ENCODE measurements around the gene FUCA2.

GRCh38 chr6:143482593-143482992 is 28.9 kb downstream of the FUCA2 start:
- TF ChIP-seq CEBPB (IDR thresholded peaks at IDR 0.05; ENCODE audit: low read depth, low read length): no peak
- TF ChIP-seq SP2 (IDR thresholded peaks at IDR 0.05; ENCODE audit: low read length): no peak
- no peak for TF ChIP-seq RFX5 (IDR thresholded peaks at IDR 0.05; ENCODE audit: borderline replicate concordance, low read depth, low read length)
- no peak for TF ChIP-seq POLR2A (IDR thresholded peaks at IDR 0.05; ENCODE audit: control extremely low read depth in 1 of 2, low read depth in 2 of 2, low read length in 2 of 2)
- no peak for TF ChIP-seq MAX (IDR thresholded peaks at IDR 0.05)
- no peak for TF ChIP-seq JUND (IDR thresholded peaks at IDR 0.05; ENCODE audit: low read length)
- no peak for TF ChIP-seq CTCF (IDR thresholded peaks at IDR 0.05; ENCODE audit: control extremely low read depth in 1 of 3, insufficient read depth in 1 of 3, low read depth in 1 of 3, low read length in 3 of 3)
- TF ChIP-seq ASH2L (IDR thresholded peaks at IDR 0.05; ENCODE audit: low read length): no peak
- no peak for TF ChIP-seq TAF1 (IDR thresholded peaks at IDR 0.05; ENCODE audit: low read depth, low read length)
- TF ChIP-seq TCF12 (IDR thresholded peaks at IDR 0.05; ENCODE audit: low read depth, low read length): no peak

All from H1 (cell line).